Retinal pigment epithelial cell (primary cell): Measurements from ENCODE around the gene SELENON.

Source experiments
- DNase-seq: peaks from one replicate; pipeline ENCODE4 v3.0.0-alpha.2; 2010; ENCODE audit warnings: low read depth
- H3K4me3 ChIP-seq: 2 replicates; pipeline ENCODE4 v1.5.1; 2011; ENCODE audit warnings: mild to moderate bottlenecking, low read length, control low read depth, moderate library complexity
- CTCF ChIP-seq: conservative IDR thresholded peaks from 2 replicates; pipeline ENCODE4 v1.5.1; 2011; ENCODE audit warnings: low read depth, low read length, control low read depth, inconsistent platforms

SELENON gene

GRCh38 chr1:25847929-25848328 is 47.9 kb downstream of the SELENON start:
- TF ChIP-seq CTCF, result no peak
- no peak overlapping the region for H3K4me3 ChIP-seq
- no peak for DNase-seq

GRCh38 chr1:25848531-25848930 is 48.5 kb downstream of the SELENON start:
- no peak for TF ChIP-seq CTCF
- H3K4me3 ChIP-seq, result no peak overlapping the region
- DNase-seq, result peak; percentile 30

GRCh38 chr1:25854554-25854953 is 54.6 kb downstream of the SELENON start:
- no peak for TF ChIP-seq CTCF
- DNase-seq, result no peak
- H3K4me3 ChIP-seq, result no peak overlapping the region

- H3K4me3 ChIP-seq, result no peak overlapping the region
- DNase-seq, result no peak
- TF ChIP-seq CTCF, result no peak
Measured at GRCh38 chr1:25856856-25857255, 56.9 kb downstream of the SELENON start.

GRCh38 chr1:25858494-25858893 is 58.5 kb downstream of the SELENON start:
- H3K4me3 ChIP-seq, result peak overlapping the region; percentile 64
- TF ChIP-seq CTCF, result no peak
- DNase-seq, result no peak

- TF ChIP-seq CTCF, result no peak
- no peak for DNase-seq
- H3K4me3 ChIP-seq, result peak within 1 kb of the TSS; percentile 64
Measured at GRCh38 chr1:25858906-25859789, 59.2 kb downstream of the SELENON start, which contains the start of gene AUNIP. Gene AUNIP (minus strand): TSS chr1:25859457. CDS start chr1:25859357, 100 bp downstream.
